ENCODE measurements around the gene ABCG8.

Gene ABCG8

GRCh38 chr2:43927442-43927841 lies 88.7 kb downstream of the ABCG8 start:
- DNase-seq: no peak

GRCh38 chr2:43931293-43931692 lies 92.5 kb downstream of the ABCG8 start:
- no peak for DNase-seq

Data from SHP77 treated with DMSO at 0.1 percent for 48 hours (cell line).